Stimulated activated naive CD8-positive, alpha-beta T cell treated with anti-CD3 and anti-CD28 coated beads, Interleukin-15, Interleukin-2, amounts not matched to agents 100 ng/mL and 50 ng/mL, for 24 hours (primary cell): ENCODE data around the gene GIPC2.

Source experiments
- H3K27ac Mint-ChIP-seq: one replicate; pipeline ENCODE4 v1.8.0; 2021; ENCODE audit warnings: mild to moderate bottlenecking, mixed read lengths
- H3K27me3 Mint-ChIP-seq: one replicate; pipeline ENCODE4 v1.8.0; 2021; ENCODE audit warnings: mixed read lengths
- H3K36me3 Mint-ChIP-seq: one replicate; pipeline ENCODE4 v1.8.0; 2021; ENCODE audit warnings: low read depth, mixed read lengths
- H3K4me1 Mint-ChIP-seq: one replicate; pipeline ENCODE4 v1.8.0; 2021; ENCODE audit warnings: low read depth, mixed read lengths
- H3K4me3 Mint-ChIP-seq: one replicate; pipeline ENCODE4 v1.8.0; 2021; ENCODE audit warnings: mild to moderate bottlenecking, mixed read lengths
- H3K9me3 Mint-ChIP-seq: one replicate; pipeline ENCODE4 v1.8.0; 2021; ENCODE audit warnings: mixed read lengths

The GIPC2 gene

DNA sequence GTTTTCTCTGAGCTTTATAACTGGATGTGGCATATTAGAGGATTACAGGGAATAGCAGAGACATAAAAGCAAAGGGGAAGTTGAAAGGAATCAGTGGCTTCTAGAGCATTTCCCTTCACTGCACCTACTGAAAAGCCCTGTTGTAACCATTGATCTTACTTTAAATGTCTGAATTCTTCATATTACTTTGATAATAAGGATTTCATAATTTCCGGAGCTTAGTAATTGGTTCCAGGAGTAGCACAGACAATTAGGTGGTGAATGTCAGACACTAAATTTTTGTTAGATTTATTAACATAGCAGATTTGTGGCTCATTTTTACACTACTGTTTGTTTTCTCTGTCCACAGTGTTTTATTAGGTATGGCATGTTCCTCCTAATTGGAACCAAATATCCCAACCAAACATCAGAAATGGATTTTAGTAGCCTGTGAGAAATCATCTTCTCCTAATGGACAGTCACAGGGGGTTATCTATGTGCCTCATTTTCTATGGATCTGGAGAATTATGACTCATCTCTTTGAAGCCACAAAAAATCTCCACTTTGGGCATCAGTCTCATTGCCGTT, 100.5 kb downstream of the GIPC2 start:
- Mint-ChIP-seq H3K27me3 (peaks cover 3% of the 10 kb centered on the region), H3K36me3 (no peaks in the 10 kb centered on the region), H3K9me3 (no peaks in the 10 kb centered on the region), H3K4me1 (peaks cover 21% of the 10 kb centered on the region), H3K27ac (no peak overlapping the region), H3K4me3 (no peak overlapping the region)

DNA sequence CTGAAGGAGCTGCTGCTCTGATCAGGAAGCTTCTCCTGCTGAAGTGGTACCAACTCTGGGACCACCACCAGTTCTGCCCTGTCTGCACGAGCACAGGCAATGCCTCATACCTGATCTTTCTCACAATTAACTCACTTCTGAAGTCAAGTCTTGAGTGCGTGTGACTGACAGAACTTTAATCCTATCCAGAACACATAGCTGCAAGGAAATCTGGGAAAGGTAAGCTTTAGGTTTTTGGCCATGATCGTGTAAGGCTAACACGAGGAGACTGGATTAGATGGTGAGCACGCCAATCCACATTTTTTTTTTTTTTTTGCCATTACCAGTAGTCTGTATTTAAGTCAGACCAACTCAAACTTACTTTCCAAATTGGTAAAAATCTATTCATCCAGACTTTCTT, 101.3 kb downstream of the GIPC2 start:
- Mint-ChIP-seq H3K4me1 (peaks cover 13% of the 10 kb centered on the region), H3K27me3 (no peaks in the 10 kb centered on the region), H3K27ac (no peak overlapping the region), H3K9me3 (no peaks in the 10 kb centered on the region), H3K36me3 (no peaks in the 10 kb centered on the region), H3K4me3 (no peak overlapping the region)

DNA sequence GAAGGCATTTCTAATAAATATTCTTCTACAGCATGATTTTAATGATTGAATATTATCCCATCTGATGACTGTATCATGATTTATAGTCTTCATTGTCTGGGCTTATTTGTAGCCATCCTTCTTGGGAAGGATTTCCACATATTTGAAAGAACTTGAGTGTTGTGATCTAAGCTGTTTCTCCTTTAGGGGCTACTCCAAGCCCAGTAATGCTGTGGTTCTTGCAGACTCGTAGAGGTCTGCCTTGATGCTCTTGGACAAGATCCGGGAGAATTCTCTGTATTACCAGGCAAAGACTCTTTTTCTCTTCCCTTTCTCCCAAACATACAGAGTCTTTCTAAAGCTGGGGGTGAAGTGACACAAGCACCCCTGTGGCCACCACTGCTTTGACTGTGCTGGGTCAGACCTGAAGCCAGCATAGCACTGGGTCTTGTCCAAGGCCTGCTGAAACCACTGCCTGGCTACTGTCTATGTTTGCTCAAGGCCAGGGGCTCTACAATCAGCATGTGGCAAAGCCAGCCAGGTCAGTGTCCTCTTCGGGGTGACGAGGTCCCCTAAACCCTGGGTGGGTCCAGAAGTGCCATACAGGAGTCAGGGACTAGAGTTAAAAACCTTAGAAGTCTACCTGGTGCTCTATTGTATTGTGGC, 107.4 kb downstream of the GIPC2 start:
- no peaks in the 10 kb centered on the region for H3K4me1 Mint-ChIP-seq
- no peak overlapping the region for H3K4me3 Mint-ChIP-seq
- H3K9me3 Mint-ChIP-seq = no peaks in the 10 kb centered on the region
- peaks cover 8% of the 10 kb centered on the region for H3K27me3 Mint-ChIP-seq
- H3K36me3 Mint-ChIP-seq = no peaks in the 10 kb centered on the region
- H3K27ac Mint-ChIP-seq = no peak overlapping the region

DNA sequence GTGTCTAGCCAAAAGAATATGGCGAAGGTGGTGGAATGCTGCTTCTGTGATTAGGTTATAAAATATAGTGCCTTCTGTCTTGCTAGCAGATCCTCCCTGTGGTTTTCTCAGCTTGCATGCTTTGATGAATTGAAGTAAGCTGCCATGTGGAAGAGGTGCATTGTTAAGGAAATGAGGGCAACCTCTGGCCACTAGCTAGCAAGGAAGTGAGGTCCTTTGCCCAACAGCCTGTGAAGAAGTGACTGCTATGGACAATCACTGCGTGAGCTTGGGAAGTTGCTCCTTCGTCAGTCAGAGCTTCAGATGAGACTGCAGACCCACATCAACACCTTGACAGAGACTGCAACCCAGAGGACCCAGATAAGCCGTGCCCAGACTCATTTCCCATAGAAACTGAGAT, 109.4 kb downstream of the GIPC2 start:
- Mint-ChIP-seq H3K4me3 (no peak overlapping the region), H3K27me3 (peaks cover 8% of the 10 kb centered on the region), H3K36me3 (no peaks in the 10 kb centered on the region), H3K4me1 (no peaks in the 10 kb centered on the region), H3K9me3 (no peaks in the 10 kb centered on the region), H3K27ac (no peak overlapping the region)

DNA sequence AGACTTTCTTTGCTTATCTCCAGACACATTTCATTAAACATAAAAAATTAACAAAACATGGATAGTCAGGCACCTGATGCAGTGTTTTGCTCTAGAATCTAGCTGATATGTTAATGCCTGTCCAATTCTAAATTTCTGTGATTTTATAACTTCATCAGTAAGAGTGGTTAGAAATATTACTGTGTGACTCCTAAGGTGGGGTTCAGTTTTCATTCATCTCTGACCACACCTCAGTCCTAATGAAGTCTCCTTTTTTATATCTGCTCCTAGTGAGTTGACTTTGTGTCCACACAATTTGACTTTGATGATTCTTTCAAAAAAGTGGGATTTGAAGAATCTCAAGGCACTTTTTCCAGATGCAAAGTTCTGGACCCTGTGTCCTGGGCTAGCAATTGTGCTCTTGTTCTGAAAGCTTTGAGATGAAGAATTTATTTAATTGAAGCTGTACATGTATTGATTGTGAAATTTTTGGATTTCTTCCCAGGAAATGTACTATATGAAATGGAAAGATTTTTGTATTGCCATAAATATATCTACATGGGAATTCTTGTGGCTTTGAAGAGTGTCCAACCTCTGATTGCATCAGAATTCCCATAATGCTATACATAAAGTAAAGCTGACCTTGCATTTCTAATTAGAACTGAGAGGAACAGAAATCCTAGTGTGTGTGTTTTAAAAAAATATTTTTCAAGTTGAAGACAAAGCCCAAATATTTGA, 111.2 kb downstream of the GIPC2 start:
- no peaks in the 10 kb centered on the region for H3K4me1 Mint-ChIP-seq
- H3K27me3 Mint-ChIP-seq = peaks cover 8% of the 10 kb centered on the region
- no peaks in the 10 kb centered on the region for H3K9me3 Mint-ChIP-seq
- H3K27ac Mint-ChIP-seq = no peak overlapping the region
- H3K36me3 Mint-ChIP-seq = no peaks in the 10 kb centered on the region
- no peak overlapping the region for H3K4me3 Mint-ChIP-seq

DNA sequence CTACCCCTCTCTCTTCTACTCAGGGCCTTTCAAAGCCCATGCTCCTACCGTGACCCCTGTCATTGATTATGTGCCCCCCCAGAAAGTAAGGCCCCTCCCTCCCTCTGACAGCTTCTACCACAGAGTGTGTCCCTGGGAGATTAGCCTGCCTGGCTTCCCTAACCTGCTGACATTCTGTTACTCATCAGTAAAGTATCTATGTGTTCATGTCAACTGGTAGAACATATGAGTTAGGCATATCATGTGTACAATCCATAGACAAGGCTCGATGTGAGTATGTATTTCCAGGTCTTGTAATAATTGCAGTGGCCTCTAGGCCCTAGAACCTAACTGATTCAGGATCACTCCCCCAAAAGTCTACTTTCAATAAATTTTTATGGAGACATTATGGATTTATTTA, 120.0 kb downstream of the GIPC2 start:
- Mint-ChIP-seq H3K27ac (no peak overlapping the region), H3K4me3 (no peak overlapping the region), H3K36me3 (no peaks in the 10 kb centered on the region), H3K9me3 (no peaks in the 10 kb centered on the region), H3K4me1 (no peaks in the 10 kb centered on the region), H3K27me3 (peaks cover 3% of the 10 kb centered on the region)

DNA sequence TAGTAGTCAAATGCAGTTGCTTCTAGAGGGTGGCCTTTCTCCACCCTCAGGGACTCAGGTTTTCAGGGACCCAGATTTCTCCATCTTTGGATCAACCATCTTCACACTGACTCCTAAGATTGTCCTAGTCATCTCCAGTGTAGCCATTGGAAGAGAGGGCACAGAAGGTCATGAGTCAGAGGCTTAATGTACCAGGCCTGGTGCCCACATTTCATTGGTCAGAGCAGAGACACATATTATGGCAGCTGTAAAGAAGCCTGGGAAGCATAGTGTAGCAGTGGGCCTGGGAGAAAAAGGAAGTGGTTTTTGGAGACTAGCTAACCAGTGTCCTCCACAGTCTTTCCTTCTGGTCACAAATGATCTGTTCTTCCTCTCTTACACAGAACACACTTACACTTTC, 122.5 kb downstream of the GIPC2 start:
- H3K9me3 Mint-ChIP-seq = no peaks in the 10 kb centered on the region
- H3K4me1 Mint-ChIP-seq = no peaks in the 10 kb centered on the region
- H3K27ac Mint-ChIP-seq = no peak overlapping the region
- no peak overlapping the region for H3K4me3 Mint-ChIP-seq
- no peaks in the 10 kb centered on the region for H3K36me3 Mint-ChIP-seq
- peaks cover 3% of the 10 kb centered on the region for H3K27me3 Mint-ChIP-seq

DNA sequence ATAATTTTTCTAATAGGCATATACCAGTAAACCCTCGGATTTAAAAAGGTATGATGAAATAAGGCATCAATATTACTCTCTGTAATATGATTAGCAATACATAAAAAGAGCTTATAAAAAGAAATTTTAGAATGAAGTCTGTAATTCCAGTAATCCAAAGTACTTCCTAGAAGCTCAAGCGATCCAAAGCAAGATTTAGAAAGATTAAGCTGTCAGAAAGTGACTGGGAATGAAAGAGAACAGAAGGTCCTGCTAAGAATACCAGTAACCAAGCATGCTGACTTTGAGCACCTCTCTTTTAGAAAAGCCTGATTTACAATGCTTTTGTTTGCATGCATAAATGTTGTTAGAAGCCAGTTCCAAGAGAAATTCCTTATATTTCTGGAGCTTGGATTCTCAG, 125.1 kb downstream of the GIPC2 start:
- Mint-ChIP-seq H3K9me3 (no peaks in the 10 kb centered on the region), H3K27ac (no peak overlapping the region), H3K27me3 (peaks cover 3% of the 10 kb centered on the region), H3K36me3 (no peaks in the 10 kb centered on the region), H3K4me1 (no peaks in the 10 kb centered on the region), H3K4me3 (no peak overlapping the region)

DNA sequence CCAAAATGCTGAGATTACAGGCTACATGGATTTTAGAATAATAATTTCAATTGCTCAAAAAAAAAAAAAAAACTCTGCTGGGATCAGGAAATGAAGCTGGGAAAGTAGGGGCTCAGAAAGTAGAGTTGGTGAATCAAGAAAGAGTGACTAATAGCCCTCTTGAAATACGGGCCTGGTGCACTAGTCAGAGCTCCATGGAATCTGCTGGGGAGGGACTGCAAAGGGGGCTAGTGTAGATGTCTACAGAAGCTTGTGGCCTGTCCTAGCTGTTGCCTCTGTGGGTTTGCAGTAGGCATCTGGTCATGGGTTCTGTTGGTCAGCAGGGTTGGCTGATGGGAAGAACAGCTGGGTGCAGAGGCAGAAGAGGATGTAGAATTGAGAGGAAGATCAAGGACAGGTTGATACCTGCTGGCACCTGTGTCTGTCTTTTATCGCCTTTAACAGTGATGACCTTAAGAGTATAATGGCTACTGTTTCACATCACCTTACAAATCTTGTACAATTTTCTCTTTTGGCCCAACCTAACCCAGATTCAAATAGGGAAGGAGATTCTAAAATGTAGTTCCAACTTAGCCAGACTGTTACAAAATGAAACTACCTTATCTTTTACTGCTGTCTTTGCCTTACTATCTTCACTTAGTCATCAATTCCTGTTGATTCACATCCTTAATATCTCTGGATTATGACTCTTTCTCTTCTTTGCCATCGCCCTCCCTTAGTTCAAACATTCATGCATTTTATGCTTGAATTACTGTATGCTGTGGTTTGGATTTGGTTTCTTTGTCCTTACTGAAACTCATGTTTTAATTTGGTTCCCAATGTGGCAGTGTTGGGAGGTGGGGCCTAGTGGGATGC, 126.2 kb downstream of the GIPC2 start:
- H3K4me1 Mint-ChIP-seq = no peaks in the 10 kb centered on the region
- H3K4me3 Mint-ChIP-seq = no peak overlapping the region
- H3K27ac Mint-ChIP-seq = no peak overlapping the region
- H3K36me3 Mint-ChIP-seq = no peaks in the 10 kb centered on the region
- peaks cover 2% of the 10 kb centered on the region for H3K27me3 Mint-ChIP-seq
- H3K9me3 Mint-ChIP-seq = no peaks in the 10 kb centered on the region

DNA sequence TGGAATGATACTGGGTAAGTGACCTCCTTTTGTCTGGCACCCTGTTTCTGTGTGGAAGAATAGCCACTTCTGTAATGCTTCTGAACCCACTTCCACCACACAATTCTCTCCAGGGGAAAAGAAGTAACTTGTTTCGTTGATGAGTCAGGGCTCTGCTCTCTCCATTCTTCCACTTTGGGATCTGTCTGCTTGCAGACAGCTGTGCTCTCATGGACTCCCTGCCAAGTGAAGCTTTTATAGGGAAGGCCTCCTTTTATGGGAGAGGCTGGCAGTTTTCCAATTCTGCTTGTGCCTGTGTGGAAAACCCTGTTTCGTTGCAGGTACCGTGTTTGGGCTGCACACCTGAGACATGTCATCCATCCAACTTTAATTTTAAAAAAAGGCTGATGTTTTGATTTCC, 130.7 kb downstream of the GIPC2 start:
- H3K4me3 Mint-ChIP-seq = no peak overlapping the region
- no peaks in the 10 kb centered on the region for H3K4me1 Mint-ChIP-seq
- no peaks in the 10 kb centered on the region for H3K36me3 Mint-ChIP-seq
- H3K27me3 Mint-ChIP-seq = no peaks in the 10 kb centered on the region
- H3K9me3 Mint-ChIP-seq = no peaks in the 10 kb centered on the region
- no peak overlapping the region for H3K27ac Mint-ChIP-seq

DNA sequence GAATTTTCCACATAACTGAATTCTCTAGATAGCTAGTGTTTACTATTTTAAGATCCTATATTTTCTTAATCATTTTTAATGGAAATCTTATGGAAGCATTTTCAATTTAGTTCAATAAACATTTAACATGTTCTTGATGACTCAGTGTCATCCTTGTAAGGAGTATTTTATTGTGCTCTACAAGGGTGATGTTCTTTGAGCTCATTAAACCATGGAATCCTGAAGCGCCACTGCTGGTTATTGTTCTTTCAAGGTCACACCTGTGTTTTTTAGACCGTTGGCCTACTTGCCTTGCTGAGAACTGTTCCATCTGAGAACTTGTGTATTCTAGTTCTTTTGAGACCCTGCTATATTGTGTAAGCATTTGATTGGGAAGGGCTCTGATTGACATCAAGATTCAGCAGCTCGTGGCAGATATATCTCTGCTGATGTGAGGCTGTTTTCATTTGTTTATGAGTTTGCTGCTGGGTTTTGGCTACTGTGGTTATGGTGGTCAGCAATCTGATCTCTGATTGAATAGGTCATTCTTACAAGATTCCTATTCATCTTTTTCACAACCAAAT, 132.0 kb downstream of the GIPC2 start:
- Mint-ChIP-seq H3K9me3 (no peaks in the 10 kb centered on the region), H3K27ac (no peak overlapping the region), H3K36me3 (no peaks in the 10 kb centered on the region), H3K4me1 (no peaks in the 10 kb centered on the region), H3K27me3 (peaks cover 3% of the 10 kb centered on the region), H3K4me3 (no peak overlapping the region)

DNA sequence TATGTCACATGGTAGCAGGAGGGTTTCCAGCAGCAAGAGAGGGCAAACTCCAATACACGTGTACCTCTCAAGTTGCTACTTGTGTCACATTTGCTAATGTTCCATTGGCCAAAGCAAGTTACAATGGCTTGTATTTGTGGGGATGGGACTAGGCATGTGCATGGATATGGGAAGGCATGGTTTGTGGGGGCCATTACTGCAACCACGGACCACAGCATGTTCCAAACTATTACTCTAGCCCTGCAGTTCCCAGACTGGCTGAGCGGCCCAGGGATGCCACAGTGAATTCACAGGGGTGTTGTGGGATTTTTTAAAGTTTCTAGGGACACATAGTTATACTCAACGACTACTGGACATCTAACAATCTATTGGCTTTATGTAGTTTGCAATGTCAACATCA, 133.1 kb downstream of the GIPC2 start:
- peaks cover 3% of the 10 kb centered on the region for H3K27me3 Mint-ChIP-seq
- H3K36me3 Mint-ChIP-seq = no peaks in the 10 kb centered on the region

DNA sequence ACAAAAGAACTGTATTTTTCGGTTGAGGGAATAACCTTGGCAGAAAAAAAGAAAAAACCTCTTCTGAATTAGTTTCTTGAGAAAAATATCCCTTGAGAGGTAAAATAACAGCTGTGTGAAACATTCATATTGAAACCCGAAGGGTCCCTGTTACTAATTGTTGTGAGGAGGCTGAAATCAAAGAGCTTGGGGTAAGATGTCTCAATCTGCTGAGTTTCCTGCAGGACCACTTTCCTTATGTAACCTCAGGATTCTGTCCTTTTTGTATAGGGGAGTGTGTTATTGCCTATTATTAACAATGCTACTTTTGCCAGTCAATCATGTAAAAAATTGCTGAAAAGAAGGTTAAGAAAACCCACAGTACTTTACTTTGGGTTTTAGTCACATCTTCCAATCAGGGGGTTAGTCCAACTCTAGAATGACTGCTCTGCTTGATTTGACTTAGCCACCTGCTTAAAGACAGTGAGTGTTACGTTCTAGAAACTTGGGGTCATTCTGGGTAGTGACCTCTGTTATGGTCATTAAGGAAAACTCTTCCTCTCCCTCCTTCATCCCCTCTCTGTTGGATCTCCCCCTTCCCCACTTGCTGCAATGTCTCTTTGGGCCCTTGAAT, 138.8 kb downstream of the GIPC2 start:
- H3K27me3 Mint-ChIP-seq = peaks cover 3% of the 10 kb centered on the region
- no peak overlapping the region for H3K27ac Mint-ChIP-seq
- no peaks in the 10 kb centered on the region for H3K4me1 Mint-ChIP-seq
- H3K9me3 Mint-ChIP-seq = no peaks in the 10 kb centered on the region
- no peaks in the 10 kb centered on the region for H3K36me3 Mint-ChIP-seq
- H3K4me3 Mint-ChIP-seq = no peak overlapping the region

More for the DNA sequence above, 133.1 kb downstream of the GIPC2 start:
- no peaks in the 10 kb centered on the region for H3K9me3 Mint-ChIP-seq
- H3K27ac Mint-ChIP-seq = no peak overlapping the region
- no peaks in the 10 kb centered on the region for H3K4me1 Mint-ChIP-seq
- no peak overlapping the region for H3K4me3 Mint-ChIP-seq
